Mucosa of descending colon (tissue), 3 donors: ENCODE results near the gene KCNF1. TPM values are rescaled to one million over a fixed set of nuclear protein-coding genes. Genes with fewer than 3 reads are reported as not detected.

Source experiments
- ATAC-seq: fragments of 200-7000 bp; cut with Tn5 transposase; one replicate; pipeline ENCODE4 v1.9.1; 2020; ENCODE audit warnings: mild to moderate bottlenecking, moderate library complexity
- DNase-seq, 3 donors: peaks; one replicate each; pipeline ENCODE4 v3.0.0-alpha.2; 2020
- H3K36me3 ChIP-seq: fragments of 200-600 bp; one replicate; pipeline ENCODE4 v1.8.0; 2021; ENCODE audit warnings: low read depth, mild to moderate bottlenecking
- H3K4me1 ChIP-seq: fragments of 200-600 bp; one replicate; pipeline ENCODE4 v1.8.0; 2021; ENCODE audit warnings: low read depth, mild to moderate bottlenecking
- H3K4me3 ChIP-seq: fragments of 200-600 bp; one replicate; pipeline ENCODE4 v1.8.0; 2021; ENCODE audit warnings: mild to moderate bottlenecking
- H3K9me3 ChIP-seq: fragments of 200-600 bp; one replicate; pipeline ENCODE4 v1.8.0; 2021; ENCODE audit warnings: mild to moderate bottlenecking
- intact Hi-C, 2 donors: fragments of 100-400 bp; cut with DNase I in 1 of 2; cut with micrococcal nuclease in 1 of 2; formaldehyde crosslinking; loops; one replicate each; pipeline versions ENCODE4 v1.11.0 to v1.11.1; 2022; cut with DNase I, micrococcal nuclease
- total RNA-seq, 3 donors: library from RNA; stranded (reverse); fragmentation: NEBNext Ultra II Directional in 2 of 3; extraction: Animal tissue kit (Norgen Biotek cat#: 25700) in 2 of 3; gene quantifications; one replicate each; pipeline versions ENCODE4 v1.2.1 to v1.2.4, GENCODE V29; 2021 to 2023
- TF ChIP-seq, protein P1 (sequence below): fragments of 200-600 bp; IDR thresholded peaks from one replicate; pipeline ENCODE4 v1.8.0; 2022; ENCODE audit warnings: antibody characterized with exemption, mild to moderate bottlenecking
- donor health status: DM: no; HTN: no; CAD: no; lungs with moderate emphysema.
- donor health status: DM: no; HTN: no; CAD: no.
- donor health status: DM: no; HTN: yes; CAD: no.

Gene KCNF1
- total RNA-seq, 3 donors from 2014 or later: 0.32 to 0.99 (median 0.78) TPM

- no peaks in the 10 kb centered on the region for H3K4me1 ChIP-seq
- intact Hi-C loops: no loop called here
- H3K4me3 ChIP-seq: no peak overlapping the region
- ATAC-seq: no peak
- no peaks in the 10 kb centered on the region for H3K36me3 ChIP-seq
- TF ChIP-seq, protein P1, sequence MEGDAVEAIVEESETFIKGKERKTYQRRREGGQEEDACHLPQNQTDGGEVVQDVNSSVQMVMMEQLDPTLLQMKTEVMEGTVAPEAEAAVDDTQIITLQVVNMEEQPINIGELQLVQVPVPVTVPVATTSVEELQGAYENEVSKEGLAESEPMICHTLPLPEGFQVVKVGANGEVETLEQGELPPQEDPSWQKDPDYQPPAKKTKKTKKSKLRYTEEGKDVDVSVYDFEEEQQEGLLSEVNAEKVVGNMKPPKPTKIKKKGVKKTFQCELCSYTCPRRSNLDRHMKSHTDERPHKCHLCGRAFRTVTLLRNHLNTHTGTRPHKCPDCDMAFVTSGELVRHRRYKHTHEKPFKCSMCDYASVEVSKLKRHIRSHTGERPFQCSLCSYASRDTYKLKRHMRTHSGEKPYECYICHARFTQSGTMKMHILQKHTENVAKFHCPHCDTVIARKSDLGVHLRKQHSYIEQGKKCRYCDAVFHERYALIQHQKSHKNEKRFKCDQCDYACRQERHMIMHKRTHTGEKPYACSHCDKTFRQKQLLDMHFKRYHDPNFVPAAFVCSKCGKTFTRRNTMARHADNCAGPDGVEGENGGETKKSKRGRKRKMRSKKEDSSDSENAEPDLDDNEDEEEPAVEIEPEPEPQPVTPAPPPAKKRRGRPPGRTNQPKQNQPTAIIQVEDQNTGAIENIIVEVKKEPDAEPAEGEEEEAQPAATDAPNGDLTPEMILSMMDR: no peak
- no peaks in the 10 kb centered on the region for H3K9me3 ChIP-seq
- DNase-seq: no peak
These were observed 14.6 kb downstream of the KCNF1 start for GRCh38 chr2:10926191-10926820.

- Histone ChIP-seq H3K4me3 (no peak overlapping the region), H3K9me3 (no peaks in the 10 kb centered on the region), H3K36me3 (no peaks in the 10 kb centered on the region), H3K4me1 (no peaks in the 10 kb centered on the region)
- ATAC-seq (no peak), DNase-seq (no peak)
- TF ChIP-seq, protein P1: no peak
- intact Hi-C loops: no loop called here
These were observed 19.2 kb downstream of the KCNF1 start for GRCh38 chr2:10930721-10931516.

- no peak for DNase-seq
- TF ChIP-seq, protein P1: no peak
- intact Hi-C loops: no loop called here
- Histone ChIP-seq H3K36me3 (no peaks in the 10 kb centered on the region), H3K4me3 (no peak overlapping the region), H3K9me3 (no peaks in the 10 kb centered on the region), H3K4me1 (no peaks in the 10 kb centered on the region)
- no peak for ATAC-seq
These were observed 20.0 kb downstream of the KCNF1 start for GRCh38 chr2:10931710-10932255.

DNA sequence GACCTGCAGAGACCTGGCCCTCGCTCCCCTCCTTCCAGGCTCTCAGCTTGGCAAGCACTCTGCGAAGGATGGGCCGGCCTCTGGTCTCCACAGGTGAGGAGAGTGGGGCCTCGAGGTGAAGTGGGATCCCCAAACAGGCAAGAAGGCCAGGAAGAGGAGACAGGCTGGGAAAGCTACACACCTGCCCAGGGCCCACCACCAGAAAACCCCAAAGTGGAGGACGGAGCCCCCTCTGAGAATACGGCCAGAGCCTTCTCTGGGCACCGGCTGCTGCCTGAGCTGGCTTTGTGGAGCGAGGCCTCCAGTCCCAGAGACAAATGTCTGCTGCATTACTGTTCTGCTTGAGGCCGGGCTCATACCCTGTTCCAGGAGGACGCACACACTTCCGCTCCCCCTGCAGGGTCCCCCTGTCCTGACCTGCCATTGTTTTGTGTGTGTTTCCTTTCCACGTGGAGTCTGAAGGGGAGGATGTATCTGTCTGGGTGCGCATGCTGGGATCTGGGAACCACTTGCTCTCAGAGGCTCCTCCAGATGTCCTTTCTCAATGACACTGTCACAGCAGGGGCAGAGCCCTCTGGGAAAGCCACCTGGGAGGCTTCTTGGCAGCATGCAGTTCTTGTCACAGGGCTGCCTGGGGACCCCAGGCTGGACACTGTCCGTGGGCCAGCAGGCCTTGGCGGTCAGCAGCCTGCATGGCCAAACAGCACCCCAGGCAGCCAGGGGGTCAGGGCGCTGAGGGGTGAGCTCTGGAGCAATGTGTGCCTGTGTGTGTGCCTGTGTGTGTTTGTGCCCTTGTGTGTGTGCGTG is 20.8 kb downstream of the KCNF1 start:
- DNase-seq (no peak), ATAC-seq (no peak)
- TF ChIP-seq, protein P1: no peak
- intact Hi-C loops: no loop called here
- Histone ChIP-seq H3K4me1 (no peaks in the 10 kb centered on the region), H3K36me3 (no peaks in the 10 kb centered on the region), H3K4me3 (no peak overlapping the region), H3K9me3 (no peaks in the 10 kb centered on the region)

DNA sequence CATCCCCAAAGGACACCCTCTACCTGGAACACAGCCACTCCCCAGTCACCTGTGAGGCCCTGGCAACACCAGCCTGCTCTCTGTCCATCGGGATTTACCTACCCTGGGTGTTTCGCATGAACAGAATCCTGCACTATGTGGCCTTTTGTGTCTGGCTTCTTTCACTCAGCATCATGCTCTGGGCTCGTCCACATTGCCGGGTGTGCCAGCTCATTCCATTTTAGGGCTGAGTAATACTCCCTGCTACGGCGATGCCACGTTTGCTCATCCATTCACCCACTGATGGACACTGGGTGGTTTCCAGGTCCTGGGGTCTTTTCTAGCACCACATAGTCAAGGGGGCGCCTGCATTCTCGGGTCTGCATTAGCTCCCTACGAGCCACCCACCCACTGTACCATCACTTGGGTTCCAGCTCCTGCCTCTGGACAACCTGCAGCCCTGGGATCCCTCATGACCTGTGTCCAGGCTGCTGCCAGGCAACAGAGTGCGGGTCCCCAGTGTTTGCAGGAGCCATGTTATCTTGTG is 22.0 kb downstream of the KCNF1 start:
- no peak for ATAC-seq
- H3K4me1 ChIP-seq: no peaks in the 10 kb centered on the region
- intact Hi-C loops: no loop called here

More for the DNA sequence above, 22.0 kb downstream of the KCNF1 start:
- Histone ChIP-seq H3K9me3 (peaks cover under 1% of the 10 kb centered on the region), H3K4me3 (no peak overlapping the region), H3K36me3 (no peaks in the 10 kb centered on the region)
- no peak for DNase-seq
- TF ChIP-seq, protein P1: no peak
